ENCODE measurements around the gene TMEM205.

- no peak for TF ChIP-seq CTCF (IDR thresholded peaks at IDR 0.05)
- no peak for TF ChIP-seq POLR2A (IDR thresholded peaks at IDR 0.05)
- TF ChIP-seq EP300 (IDR thresholded peaks at IDR 0.05) = no peak
- TF ChIP-seq POLR2AphosphoS5 (IDR thresholded peaks at IDR 0.05) = no peak
Observed at GRCh38 chr19:11379857-11380350, 33.8 kb upstream of the TMEM205 start.
